ENCODE measurements around the gene SLC19A1.

SLC19A1 gene

GRCh38 chr21:45478115-45478801 lies 64.0 kb downstream of the SLC19A1 start:
- Histone ChIP-seq H3K4me3 (ENCODE audit: low read depth in 1 of 2, low read length in 2 of 2) (peak overlapping the region in 1 of 2 donors; percentile 32), H3K27me3 (ENCODE audit: control insufficient read depth in 1 of 2, insufficient read depth in 2 of 2, low read length in 2 of 2) (no peaks in the 10 kb centered on the region), H3K36me3 (ENCODE audit: insufficient read depth, low read length) (peaks cover 3% of the 10 kb centered on the region), H3K9me3 (ENCODE audit: low read length) (no peaks in the 10 kb centered on the region), H3K9ac (ENCODE audit: low read length) (no peak overlapping the region), H3K4me1 (ENCODE audit: insufficient read depth, low read length) (peaks cover 6% of the 10 kb centered on the region), H3K27ac (ENCODE audit: low read depth, low read length) (no peak overlapping the region)

- Histone ChIP-seq H3K4me3 (ENCODE audit: low read depth in 1 of 2, low read length in 2 of 2) (no peak overlapping the region), H3K9me3 (ENCODE audit: low read length) (no peaks in the 10 kb centered on the region), H3K4me1 (ENCODE audit: insufficient read depth, low read length) (peaks cover 6% of the 10 kb centered on the region), H3K27me3 (ENCODE audit: control insufficient read depth in 1 of 2, insufficient read depth in 2 of 2, low read length in 2 of 2) (no peaks in the 10 kb centered on the region), H3K36me3 (ENCODE audit: insufficient read depth, low read length) (peaks cover 3% of the 10 kb centered on the region), H3K9ac (ENCODE audit: low read length) (no peak overlapping the region), H3K27ac (ENCODE audit: low read depth, low read length) (no peak overlapping the region)
Measured at GRCh38 chr21:45477176-45478114, 64.8 kb downstream of the SLC19A1 start.

DNA sequence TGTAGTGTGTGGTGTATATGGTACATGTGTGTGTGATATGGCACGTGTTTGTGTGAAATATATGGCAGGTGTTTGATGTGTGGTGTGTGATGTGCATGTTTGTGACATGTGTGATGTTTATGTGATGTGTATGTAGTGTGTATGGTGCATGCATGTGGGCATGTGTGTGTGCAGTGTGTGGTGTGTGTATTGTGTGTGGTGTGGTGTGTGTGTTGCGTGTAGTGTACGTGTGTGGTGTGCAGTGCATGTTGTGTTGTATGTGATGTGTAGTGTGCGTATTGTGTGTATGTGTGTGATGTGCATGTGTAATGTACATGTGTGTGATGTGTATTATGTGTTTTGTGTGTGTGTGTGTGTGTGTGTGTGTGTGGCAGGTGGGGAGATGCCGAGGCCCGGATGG lies 65.7 kb downstream of the SLC19A1 start:
- H3K9ac ChIP-seq (ENCODE audit: low read length) = no peak overlapping the region
- no peak overlapping the region for H3K27ac ChIP-seq (ENCODE audit: low read depth, low read length)
- no peaks in the 10 kb centered on the region for H3K27me3 ChIP-seq (ENCODE audit: control insufficient read depth in 1 of 2, insufficient read depth in 2 of 2, low read length in 2 of 2)
- H3K4me1 ChIP-seq (ENCODE audit: insufficient read depth, low read length) = peaks cover 8% of the 10 kb centered on the region
- peaks cover 3% of the 10 kb centered on the region for H3K36me3 ChIP-seq (ENCODE audit: insufficient read depth, low read length)
- H3K9me3 ChIP-seq (ENCODE audit: low read length) = no peaks in the 10 kb centered on the region
- no peak overlapping the region for H3K4me3 ChIP-seq (ENCODE audit: low read depth in 1 of 2, low read length in 2 of 2)

GRCh38 chr21:45475797-45476570 lies 66.3 kb downstream of the SLC19A1 start:
- Histone ChIP-seq H3K4me3 (ENCODE audit: low read depth in 1 of 2, low read length in 2 of 2) (no peak overlapping the region), H3K9ac (ENCODE audit: low read length) (no peak overlapping the region), H3K27ac (ENCODE audit: low read depth, low read length) (no peak overlapping the region), H3K27me3 (ENCODE audit: control insufficient read depth in 1 of 2, insufficient read depth in 2 of 2, low read length in 2 of 2) (no peaks in the 10 kb centered on the region), H3K9me3 (ENCODE audit: low read length) (no peaks in the 10 kb centered on the region), H3K4me1 (ENCODE audit: insufficient read depth, low read length) (peaks cover 14% of the 10 kb centered on the region), H3K36me3 (ENCODE audit: insufficient read depth, low read length) (peaks cover 3% of the 10 kb centered on the region)

- peaks cover 3% of the 10 kb centered on the region for H3K36me3 ChIP-seq (ENCODE audit: insufficient read depth, low read length)
- H3K9ac ChIP-seq (ENCODE audit: low read length) = no peak overlapping the region
- no peak overlapping the region for H3K27ac ChIP-seq (ENCODE audit: low read depth, low read length)
- no peak overlapping the region for H3K4me3 ChIP-seq (ENCODE audit: low read depth in 1 of 2, low read length in 2 of 2)
- H3K27me3 ChIP-seq (ENCODE audit: control insufficient read depth in 1 of 2, insufficient read depth in 2 of 2, low read length in 2 of 2) = no peaks in the 10 kb centered on the region
- no peaks in the 10 kb centered on the region for H3K9me3 ChIP-seq (ENCODE audit: low read length)
- peaks cover 17% of the 10 kb centered on the region for H3K4me1 ChIP-seq (ENCODE audit: insufficient read depth, low read length)
Measured at GRCh38 chr21:45475004-45475685, 67.1 kb downstream of the SLC19A1 start.

GRCh38 chr21:45474323-45474950 lies 67.8 kb downstream of the SLC19A1 start:
- Histone ChIP-seq H3K9ac (ENCODE audit: low read length) (no peak overlapping the region), H3K27me3 (ENCODE audit: control insufficient read depth in 1 of 2, insufficient read depth in 2 of 2, low read length in 2 of 2) (no peaks in the 10 kb centered on the region), H3K4me1 (ENCODE audit: insufficient read depth, low read length) (peaks cover 17% of the 10 kb centered on the region), H3K27ac (ENCODE audit: low read depth, low read length) (no peak overlapping the region), H3K4me3 (ENCODE audit: low read depth in 1 of 2, low read length in 2 of 2) (no peak overlapping the region), H3K9me3 (ENCODE audit: low read length) (no peaks in the 10 kb centered on the region), H3K36me3 (ENCODE audit: insufficient read depth, low read length) (peaks cover 3% of the 10 kb centered on the region)

GRCh38 chr21:45473496-45474322 lies 68.5 kb downstream of the SLC19A1 start:
- H3K36me3 ChIP-seq (ENCODE audit: insufficient read depth, low read length) = no peaks in the 10 kb centered on the region
- H3K9ac ChIP-seq (ENCODE audit: low read length) = no peak overlapping the region
- no peak overlapping the region for H3K27ac ChIP-seq (ENCODE audit: low read depth, low read length)
- no peak overlapping the region for H3K4me3 ChIP-seq (ENCODE audit: low read depth in 1 of 2, low read length in 2 of 2)
- H3K9me3 ChIP-seq (ENCODE audit: low read length) = no peaks in the 10 kb centered on the region
- no peaks in the 10 kb centered on the region for H3K27me3 ChIP-seq (ENCODE audit: control insufficient read depth in 1 of 2, insufficient read depth in 2 of 2, low read length in 2 of 2)
- peaks cover 17% of the 10 kb centered on the region for H3K4me1 ChIP-seq (ENCODE audit: insufficient read depth, low read length)

- Histone ChIP-seq H3K27me3 (ENCODE audit: control insufficient read depth in 1 of 2, insufficient read depth in 2 of 2, low read length in 2 of 2) (no peaks in the 10 kb centered on the region), H3K27ac (ENCODE audit: low read depth, low read length) (no peak overlapping the region), H3K9ac (ENCODE audit: low read length) (no peak overlapping the region), H3K36me3 (ENCODE audit: insufficient read depth, low read length) (no peaks in the 10 kb centered on the region), H3K9me3 (ENCODE audit: low read length) (no peaks in the 10 kb centered on the region), H3K4me3 (ENCODE audit: low read depth in 1 of 2, low read length in 2 of 2) (no peak overlapping the region), H3K4me1 (ENCODE audit: insufficient read depth, low read length) (peaks cover 11% of the 10 kb centered on the region)
Measured at GRCh38 chr21:45472445-45473365, 69.5 kb downstream of the SLC19A1 start.

GRCh38 chr21:45471525-45472221 lies 70.6 kb downstream of the SLC19A1 start:
- Histone ChIP-seq H3K36me3 (ENCODE audit: insufficient read depth, low read length) (no peaks in the 10 kb centered on the region), H3K27me3 (ENCODE audit: control insufficient read depth in 1 of 2, insufficient read depth in 2 of 2, low read length in 2 of 2) (no peaks in the 10 kb centered on the region), H3K4me3 (ENCODE audit: low read depth in 1 of 2, low read length in 2 of 2) (peak overlapping the region in 1 of 2 donors; percentile 27), H3K27ac (ENCODE audit: low read depth, low read length) (peak overlapping the region; percentile 52), H3K4me1 (ENCODE audit: insufficient read depth, low read length) (peaks cover 11% of the 10 kb centered on the region), H3K9ac (ENCODE audit: low read length) (no peak overlapping the region), H3K9me3 (ENCODE audit: low read length) (no peaks in the 10 kb centered on the region)

Data from muscle layer of colon (tissue), 2 donors.